ENCODE measurements around the gene ANKRD35. TPM values are rescaled to one million over a fixed set of nuclear protein-coding genes. Genes with fewer than 3 reads are reported as not detected.

Gene ANKRD35
- total RNA-seq, 1 experiment from 2014 or later = not detected

DNA sequence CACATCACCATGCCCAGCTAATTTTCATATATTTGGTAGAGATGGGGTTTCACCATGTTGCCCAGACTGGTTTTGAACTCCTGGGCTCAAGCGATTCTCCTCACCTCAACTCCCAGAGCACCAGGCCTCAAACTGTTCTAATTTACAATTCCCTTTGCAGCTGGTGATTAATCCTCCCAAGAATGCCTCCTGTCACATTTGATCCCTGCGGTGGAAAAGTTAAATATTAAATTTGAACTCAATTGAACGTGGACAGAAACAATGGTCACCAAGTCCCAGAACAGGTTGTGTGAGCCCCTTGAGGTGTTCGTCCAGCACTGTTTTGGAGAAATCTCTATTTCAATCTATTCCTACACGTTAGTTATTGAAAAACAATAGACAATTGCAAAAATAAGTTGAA is 2.0 kb upstream of the ANKRD35 start:
- Histone ChIP-seq H3K36me3 (no peaks in the 10 kb centered on the region), H3K27me3 (replicated peaks) (0 out of 2 replicates have a peak, but pooled peaks cover 8% of the 10 kb centered on the region), H3K9me3 (replicated peaks) (no peaks in the 10 kb centered on the region), H3K4me1 (replicated peaks) (peaks cover 26% of the 10 kb centered on the region), H3K27ac (no peak overlapping the region), H3K4me3 (no peak overlapping the region)
- no peak for DNase-seq (ENCODE audit: low read depth in 1 of 2, low spot score in 2 of 2)

DNA sequence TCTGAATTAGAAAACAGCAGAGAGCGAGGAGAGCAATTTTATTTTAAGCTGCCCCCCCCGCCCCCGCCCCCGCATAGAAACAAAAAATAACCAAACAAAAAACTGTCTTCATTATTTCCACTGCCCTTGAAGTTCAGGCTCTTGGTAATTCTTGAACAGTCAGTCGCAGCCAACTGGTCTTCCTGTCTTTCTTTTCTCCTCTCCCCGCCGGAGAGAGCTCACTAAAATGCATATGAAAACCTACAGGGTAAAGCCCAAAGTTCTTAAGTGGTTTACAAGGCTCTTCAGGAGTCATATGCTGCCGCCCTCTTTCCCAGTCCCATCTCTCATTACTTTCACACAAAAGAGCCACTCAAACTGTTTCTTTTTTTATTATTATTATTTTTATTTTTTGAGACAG is 1.1 kb upstream of the ANKRD35 start:
- 0 out of 2 replicates have a peak, but pooled peaks cover 8% of the 10 kb centered on the region for H3K27me3 ChIP-seq (replicated peaks)
- no peak overlapping the region for H3K4me3 ChIP-seq
- no peak for DNase-seq (ENCODE audit: low read depth in 1 of 2, low spot score in 2 of 2)
- H3K36me3 ChIP-seq = no peaks in the 10 kb centered on the region
- H3K9me3 ChIP-seq (replicated peaks) = no peaks in the 10 kb centered on the region
- H3K4me1 ChIP-seq (replicated peaks) = peaks cover 19% of the 10 kb centered on the region
- H3K27ac ChIP-seq = no peak overlapping the region

- Histone ChIP-seq H3K4me1 (replicated peaks) (peaks cover 15% of the 10 kb centered on the region), H3K27ac (no peak overlapping the region), H3K36me3 (no peaks in the 10 kb centered on the region), H3K4me3 (peak overlapping the region; percentile 46; the same call in 1 of the 2 replicates), H3K27me3 (replicated peaks) (0 out of 2 replicates have a peak, but pooled peaks cover 8% of the 10 kb centered on the region), H3K9me3 (replicated peaks) (no peaks in the 10 kb centered on the region)
- DNase-seq (ENCODE audit: low read depth in 1 of 2, low spot score in 2 of 2) = no peak
Observed at GRCh38 chr1:145886390-145886789, 724 bp upstream of the ANKRD35 start.

- Histone ChIP-seq H3K27me3 (replicated peaks) (0 out of 2 replicates have a peak, but pooled peaks cover 8% of the 10 kb centered on the region), H3K4me3 (no peak overlapping the region), H3K4me1 (replicated peaks) (0 out of 2 replicates have a peak, but pooled peaks cover 5% of the 10 kb centered on the region), H3K9me3 (replicated peaks) (no peaks in the 10 kb centered on the region), H3K36me3 (no peaks in the 10 kb centered on the region), H3K27ac (no peak overlapping the region)
- DNase-seq (ENCODE audit: low read depth in 1 of 2, low spot score in 2 of 2) = no peak
Observed at GRCh38 chr1:145884675-145885074, 991 bp downstream of the ANKRD35 start.

- no peak for DNase-seq (ENCODE audit: low read depth in 1 of 2, low spot score in 2 of 2)
- Histone ChIP-seq H3K36me3 (no peaks in the 10 kb centered on the region), H3K27ac (no peak overlapping the region), H3K4me3 (no peak overlapping the region), H3K27me3 (replicated peaks) (0 out of 2 replicates have a peak, but pooled peaks cover 3% of the 10 kb centered on the region), H3K4me1 (replicated peaks) (no peaks in the 10 kb centered on the region), H3K9me3 (replicated peaks) (no peaks in the 10 kb centered on the region)
Observed at GRCh38 chr1:145879775-145880174, 5.9 kb downstream of the ANKRD35 start.

DNA sequence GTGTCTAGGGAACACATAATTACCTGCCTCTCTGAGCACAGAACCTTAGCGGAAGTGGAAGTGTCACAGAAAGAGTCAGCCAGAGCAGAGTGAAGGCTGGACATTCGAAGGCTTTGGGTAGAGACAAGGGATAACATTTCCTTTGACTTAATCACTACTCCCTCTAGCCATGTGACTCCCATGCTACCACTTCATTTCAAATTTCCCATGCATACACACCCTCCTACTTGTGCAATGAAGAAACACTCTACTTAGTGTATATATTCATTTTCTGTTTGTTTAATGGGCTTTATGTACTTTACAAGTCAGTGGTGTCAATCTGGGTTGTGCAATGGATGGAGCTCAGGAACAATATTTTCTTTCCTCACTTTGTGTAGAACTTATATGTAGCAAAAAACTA is 6.9 kb downstream of the ANKRD35 start:
- no peaks in the 10 kb centered on the region for H3K27me3 ChIP-seq (replicated peaks)
- no peak overlapping the region for H3K4me3 ChIP-seq
- DNase-seq (ENCODE audit: low read depth in 1 of 2, low spot score in 2 of 2) = no peak
- no peaks in the 10 kb centered on the region for H3K36me3 ChIP-seq
- no peak overlapping the region for H3K27ac ChIP-seq
- H3K9me3 ChIP-seq (replicated peaks) = no peaks in the 10 kb centered on the region
- H3K4me1 ChIP-seq (replicated peaks) = no peaks in the 10 kb centered on the region

DNA sequence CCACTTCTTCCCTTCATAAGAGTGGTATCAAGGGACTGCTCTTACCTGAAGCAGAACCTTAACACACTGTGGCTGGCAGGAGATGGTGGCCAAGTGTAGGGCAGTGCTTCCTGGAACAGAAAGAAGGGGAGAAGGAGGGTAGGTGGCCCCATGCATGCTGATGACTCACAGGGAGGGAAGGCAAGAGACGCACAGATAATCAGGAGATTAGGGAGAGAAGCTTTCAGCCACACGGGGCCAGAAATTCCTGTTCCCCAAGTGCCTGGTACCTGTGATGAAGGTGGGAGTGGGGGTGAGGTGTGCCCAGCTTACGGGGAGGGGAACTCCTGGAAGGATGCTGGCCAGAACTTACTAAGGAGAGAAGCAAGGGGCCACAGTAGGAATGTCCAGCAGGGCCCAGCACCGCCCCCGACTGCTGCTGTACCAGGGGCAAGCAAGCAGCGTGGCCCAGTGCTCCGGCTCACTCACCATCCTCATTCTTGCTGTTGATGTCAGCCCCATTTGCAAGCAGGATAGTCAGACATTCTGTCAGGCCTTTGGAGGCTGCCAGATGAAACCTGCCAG is 7.7 kb downstream of the ANKRD35 start:
- no peaks in the 10 kb centered on the region for H3K36me3 ChIP-seq
- H3K4me1 ChIP-seq (replicated peaks) = no peaks in the 10 kb centered on the region
- H3K9me3 ChIP-seq (replicated peaks) = no peaks in the 10 kb centered on the region
- no peaks in the 10 kb centered on the region for H3K27me3 ChIP-seq (replicated peaks)
- DNase-seq (ENCODE audit: low read depth in 1 of 2, low spot score in 2 of 2) = no peak
- no peak overlapping the region for H3K4me3 ChIP-seq
- no peak overlapping the region for H3K27ac ChIP-seq

GRCh38 chr1:145874646-145875045 is 11.0 kb downstream of the ANKRD35 start:
- DNase-seq (ENCODE audit: low read depth in 1 of 2, low spot score in 2 of 2) = no peak
- Histone ChIP-seq H3K9me3 (replicated peaks) (no peaks in the 10 kb centered on the region), H3K4me3 (no peak overlapping the region), H3K27me3 (replicated peaks) (0 out of 2 replicates have a peak, but pooled peaks cover 2% of the 10 kb centered on the region), H3K27ac (no peak overlapping the region), H3K4me1 (replicated peaks) (no peaks in the 10 kb centered on the region), H3K36me3 (no peaks in the 10 kb centered on the region)

DNA sequence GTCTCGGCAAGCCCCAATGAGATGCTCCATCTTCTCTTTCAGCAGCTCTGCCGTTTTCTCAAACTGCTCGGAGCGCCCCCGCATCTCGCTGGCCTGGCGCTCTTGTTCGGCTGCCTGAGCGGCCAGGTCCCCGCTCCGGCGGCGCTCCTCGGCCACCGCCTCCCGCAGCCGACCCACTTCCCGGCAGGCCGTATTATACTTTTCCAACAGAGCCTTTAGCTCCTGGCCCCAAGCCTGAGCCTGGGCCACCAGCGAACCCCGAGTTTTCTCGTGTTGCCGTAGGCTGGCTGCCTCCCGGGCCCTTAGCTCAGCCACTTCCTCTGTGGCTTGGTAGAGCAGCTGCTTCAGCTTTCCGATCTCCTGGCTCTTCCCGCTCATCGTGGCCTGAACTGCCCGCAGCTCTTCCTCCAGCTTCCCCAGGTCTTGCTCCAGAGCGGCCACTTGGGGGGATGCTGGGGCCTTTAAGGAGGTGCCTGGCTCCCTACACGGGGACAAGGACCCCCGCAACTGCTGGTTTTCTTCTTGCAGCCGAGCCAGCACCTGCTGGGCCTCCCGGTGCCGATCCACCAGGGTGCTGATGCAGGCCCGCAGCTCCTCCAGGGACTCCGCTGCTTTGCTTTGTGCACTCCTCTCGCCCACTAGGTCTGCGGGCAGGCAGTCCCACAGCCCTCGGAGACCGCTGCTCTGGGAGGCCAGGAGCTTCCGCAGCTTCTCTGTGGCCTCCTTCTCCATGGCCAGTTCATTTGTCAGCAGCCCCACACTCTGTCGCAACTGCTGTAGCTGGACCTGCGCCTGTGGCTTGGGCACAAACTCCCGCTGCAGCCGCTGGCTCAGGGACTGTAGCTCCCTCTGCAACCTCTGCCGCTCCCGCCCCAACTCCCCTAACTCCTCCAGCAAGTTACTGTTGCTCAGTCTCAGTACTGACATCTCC is 13.4 kb downstream of the ANKRD35 start:
- Histone ChIP-seq H3K27me3 (replicated peaks) (0 out of 2 replicates have a peak, but pooled peaks cover 8% of the 10 kb centered on the region), H3K9me3 (replicated peaks) (no peaks in the 10 kb centered on the region), H3K4me1 (replicated peaks) (no peaks in the 10 kb centered on the region), H3K4me3 (no peak overlapping the region), H3K36me3 (no peaks in the 10 kb centered on the region), H3K27ac (no peak overlapping the region)
- no peak for DNase-seq (ENCODE audit: low read depth in 1 of 2, low spot score in 2 of 2)

DNA sequence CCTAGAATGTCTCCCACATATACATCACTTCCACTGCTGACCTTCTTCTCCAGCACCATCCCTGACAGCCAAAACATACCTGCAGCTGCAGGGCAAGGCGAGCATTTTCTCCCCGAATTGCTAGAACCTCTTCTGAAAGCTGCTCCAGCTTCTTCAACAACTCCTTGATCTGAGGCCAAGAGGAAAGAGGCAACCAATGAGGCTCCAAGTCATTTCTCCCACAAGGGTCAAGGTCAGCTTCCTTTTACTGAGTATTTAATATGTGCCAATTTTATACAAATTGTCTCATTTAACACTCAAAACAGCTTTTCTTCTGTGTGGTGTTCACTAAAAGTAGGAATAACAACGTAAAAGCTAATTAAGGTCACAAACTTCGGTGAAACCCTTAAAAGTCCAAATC is 17.4 kb downstream of the ANKRD35 start:
- no peaks in the 10 kb centered on the region for H3K36me3 ChIP-seq
- H3K4me3 ChIP-seq = no peak overlapping the region
- no peak overlapping the region for H3K27ac ChIP-seq
- H3K9me3 ChIP-seq (replicated peaks) = no peaks in the 10 kb centered on the region
- peaks cover 11% of the 10 kb centered on the region; the same call in 1 of the 2 replicates for H3K27me3 ChIP-seq (replicated peaks)
- DNase-seq (ENCODE audit: low read depth in 1 of 2, low spot score in 2 of 2) = no peak
- H3K4me1 ChIP-seq (replicated peaks) = no peaks in the 10 kb centered on the region

DNA sequence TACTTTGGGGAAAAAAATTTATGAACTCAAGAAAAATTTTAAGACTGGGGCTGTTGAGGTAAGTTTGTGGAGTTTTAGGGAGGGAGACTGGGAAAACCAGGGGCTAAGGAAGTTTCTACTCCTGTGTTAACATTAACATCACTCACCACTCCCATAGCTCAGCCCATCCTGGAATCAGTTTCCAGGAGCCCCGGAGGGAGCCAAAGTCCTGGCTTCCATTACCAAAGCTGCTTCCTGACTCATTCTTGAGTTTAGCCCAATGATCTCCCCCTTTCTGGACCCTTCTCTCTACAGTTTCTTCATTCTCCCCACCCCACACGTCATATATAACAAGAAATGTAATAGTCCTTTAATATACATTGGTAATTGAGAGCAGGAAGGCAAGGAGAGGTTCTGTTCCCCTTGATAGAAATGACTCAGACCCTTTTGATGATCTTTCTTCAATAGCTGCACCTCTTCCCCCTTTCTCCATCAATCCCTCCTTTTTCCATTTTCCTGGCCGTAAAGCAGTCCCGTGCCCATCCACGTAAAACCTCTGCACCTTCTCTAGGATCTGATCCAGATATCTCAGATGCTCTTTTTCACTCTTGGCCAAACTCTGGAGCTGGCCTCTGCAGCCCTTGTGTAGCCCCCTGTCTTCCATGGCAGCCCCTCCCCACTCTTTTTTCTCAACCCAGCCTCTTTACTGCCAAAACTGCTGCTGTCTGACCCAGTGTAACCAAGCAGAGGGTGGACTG is 22.2 kb downstream of the ANKRD35 start:
- Histone ChIP-seq H3K27ac (no peak overlapping the region), H3K9me3 (replicated peaks) (no peaks in the 10 kb centered on the region), H3K36me3 (no peaks in the 10 kb centered on the region), H3K4me3 (no peak overlapping the region), H3K27me3 (replicated peaks) (peaks cover 8% of the 10 kb centered on the region; the same call in 1 of the 2 replicates), H3K4me1 (replicated peaks) (peaks cover 5% of the 10 kb centered on the region)
- no peak for DNase-seq (ENCODE audit: low read depth in 1 of 2, low spot score in 2 of 2)

DNA sequence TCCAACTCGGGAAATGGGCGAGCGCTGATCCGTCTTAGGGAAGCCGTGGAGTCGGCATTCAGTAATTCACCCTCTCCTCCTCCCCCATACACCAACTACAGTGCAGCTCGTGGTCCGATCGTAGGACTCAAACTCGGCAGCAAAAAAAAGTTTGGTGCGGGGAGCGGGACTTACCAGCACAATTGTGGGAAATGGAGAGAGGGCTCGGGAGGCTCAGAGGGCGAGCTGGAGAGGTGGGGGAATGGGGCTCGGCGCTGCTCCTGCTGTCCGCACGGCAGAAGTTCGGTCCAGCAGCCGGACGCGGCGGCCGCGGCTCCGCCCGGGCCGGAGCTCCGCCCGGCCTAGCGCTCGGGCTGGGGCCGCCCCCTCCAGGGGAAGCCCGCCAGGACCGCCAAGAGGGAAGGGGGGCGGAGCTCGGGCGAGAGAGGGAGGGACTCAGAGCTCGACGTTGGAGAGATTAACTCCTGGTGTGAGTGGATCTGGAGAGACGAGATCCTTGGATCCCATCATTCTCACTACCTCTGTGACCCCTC is 26.1 kb downstream of the ANKRD35 start:
- peaks cover 31% of the 10 kb centered on the region for H3K36me3 ChIP-seq
- DNase-seq (ENCODE audit: low read depth in 1 of 2, low spot score in 2 of 2) = peak; percentile 93 to 94
- H3K4me3 ChIP-seq = peak overlapping the region; percentile 54
- H3K4me1 ChIP-seq (replicated peaks) = peaks cover 12% of the 10 kb centered on the region
- H3K9me3 ChIP-seq (replicated peaks) = no peaks in the 10 kb centered on the region
- H3K27ac ChIP-seq = no peak overlapping the region
- no peaks in the 10 kb centered on the region for H3K27me3 ChIP-seq (replicated peaks)

DNA sequence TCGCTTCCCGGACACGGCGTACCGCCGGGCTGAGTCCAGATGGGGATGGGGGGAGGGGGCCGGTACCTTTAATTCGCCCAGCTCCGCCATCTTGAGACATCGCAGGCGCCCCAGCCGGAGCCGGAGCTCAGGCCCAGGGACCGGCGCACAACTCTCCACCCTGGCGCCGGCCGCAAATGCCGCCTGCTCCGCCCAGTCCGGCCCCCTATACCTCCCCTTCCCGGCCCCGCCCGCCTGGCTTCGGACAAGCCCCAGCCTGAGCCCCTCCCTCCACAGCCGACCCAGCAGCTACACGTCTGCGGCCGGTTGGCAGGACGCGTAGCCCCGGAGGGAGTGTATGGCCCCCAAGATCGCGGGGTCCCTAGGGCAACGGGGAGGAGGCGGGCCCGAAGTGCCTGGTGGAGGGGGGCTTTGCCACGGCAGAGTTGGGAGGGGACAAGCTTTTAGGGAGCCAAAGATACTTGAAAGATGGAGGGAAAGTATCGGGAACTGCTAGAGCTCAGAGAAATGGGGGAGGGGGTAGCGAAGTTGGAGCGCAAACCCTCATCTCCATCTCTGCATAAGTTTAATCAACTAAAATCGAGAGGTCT is 26.7 kb downstream of the ANKRD35 start, which contains the start of gene PIAS3:
TSS of gene PIAS3 (minus strand) at position 181 of the 590 bp plus-strand sequence. CDS start at position 90, 91 bp downstream.
- peaks cover 12% of the 10 kb centered on the region for H3K4me1 ChIP-seq (replicated peaks)
- peaks cover 37% of the 10 kb centered on the region for H3K36me3 ChIP-seq
- H3K27me3 ChIP-seq (replicated peaks) = no peaks in the 10 kb centered on the region
- H3K27ac ChIP-seq = no peak within 1 kb of the TSS
- H3K4me3 ChIP-seq = peak within 1 kb of the TSS; percentile 54
- H3K9me3 ChIP-seq (replicated peaks) = no peaks in the 10 kb centered on the region
- DNase-seq (ENCODE audit: low read depth in 1 of 2, low spot score in 2 of 2) = peak; percentile 89 to 98
